Mesendoderm (in vitro differentiated cells): ENCODE measurements around the gene HIGD1C.
A peak's percentile ranks its signal among the peaks of the same experiment; 100 is the strongest.

Source experiments
- DNase-seq: peaks from one replicate; pipeline ENCODE4 v3.0.0; 2013
- H2AK5ac ChIP-seq: 2 replicates; pipeline ENCODE4 v1.6.1; 2013; ENCODE audit warnings: low read length, inconsistent platforms
- H2BK120ac ChIP-seq: 2 replicates; pipeline ENCODE4 v1.6.1; 2013; ENCODE audit warnings: low read depth, mild to moderate bottlenecking, low read length, moderate library complexity, mixed read lengths
- H2BK15ac ChIP-seq: replicated peaks from 2 replicates; pipeline ENCODE4 v1.6.1; 2013; ENCODE audit warnings: low read depth, mild to moderate bottlenecking, moderate library complexity
- H2BK5ac ChIP-seq: 2 replicates; pipeline ENCODE4 v1.6.1; 2013; ENCODE audit warnings: low read length, inconsistent platforms
- H3K18ac ChIP-seq: 2 replicates; pipeline ENCODE4 v1.6.1; 2013; ENCODE audit warnings: mild to moderate bottlenecking, low read length, mixed read lengths
- H3K23ac ChIP-seq: one replicate; pipeline ENCODE4 v1.6.1; 2013; ENCODE audit warnings: low read length
- H3K27ac ChIP-seq: 2 replicates; pipeline ENCODE4 v1.5.1; 2013; ENCODE audit warnings: low read depth, mild to moderate bottlenecking, inconsistent platforms, low read length, moderate library complexity
- H3K27me3 ChIP-seq: 2 replicates; pipeline ENCODE4 v1.6.1; 2013; ENCODE audit warnings: low read length, control low read depth, mild to moderate bottlenecking, inconsistent platforms; ENCODE audit not compliant: insufficient read depth, poor library complexity
- H3K36me3 ChIP-seq: 2 replicates; pipeline ENCODE4 v1.6.1; 2013; ENCODE audit warnings: low read length, inconsistent platforms; ENCODE audit not compliant: control insufficient read depth, insufficient read depth
- H3K4ac ChIP-seq: one replicate; pipeline ENCODE4 v1.6.1; 2013; ENCODE audit warnings: low read depth, mild to moderate bottlenecking, low read length, moderate library complexity
- H3K4me1 ChIP-seq: 2 replicates; pipeline ENCODE4 v1.6.1; 2013; ENCODE audit warnings: low read depth, low read length, inconsistent platforms; ENCODE audit not compliant: control insufficient read depth
- H3K4me2 ChIP-seq: 2 replicates; pipeline ENCODE4 v1.6.1; 2013; ENCODE audit warnings: low read length
- H3K4me3 ChIP-seq: 2 replicates; pipeline ENCODE4 v1.5.1; 2013; ENCODE audit warnings: mild to moderate bottlenecking, low read length
- H3K56ac ChIP-seq: one replicate; pipeline ENCODE4 v1.6.1; 2013; ENCODE audit warnings: low read length
- H3K79me1 ChIP-seq: 2 replicates; pipeline ENCODE4 v1.6.1; 2013; ENCODE audit warnings: low read length, inconsistent platforms
- H3K79me2 ChIP-seq: 2 replicates; pipeline ENCODE4 v1.6.1; 2013; ENCODE audit warnings: mild to moderate bottlenecking, low read length; ENCODE audit not compliant: control insufficient read depth, insufficient read depth
- H3K9ac ChIP-seq: 2 replicates; pipeline ENCODE4 v1.6.1; 2013; ENCODE audit warnings: low read length, inconsistent platforms
- H4K5ac ChIP-seq: one replicate; pipeline ENCODE4 v1.6.1; 2013; ENCODE audit warnings: low read length
- H4K8ac ChIP-seq: one replicate; pipeline ENCODE4 v1.6.1; 2013; ENCODE audit warnings: low read depth, mild to moderate bottlenecking, control low read depth, low read length, moderate library complexity
- WGBS: extraction: QIAGEN DNeasy Blood & Tissue Kit; methylation state at CpG from one replicate; pipeline ENCODE4 v1.1.7; 2013; ENCODE audit warnings: low lambda C conversion rate, missing lambda C conversion rate; ENCODE audit not compliant: insufficient coverage; ENCODE audit errors: extremely low coverage; 5-methylcytosine and 5-hydroxymethylcytosine counted together

The HIGD1C gene

DNA sequence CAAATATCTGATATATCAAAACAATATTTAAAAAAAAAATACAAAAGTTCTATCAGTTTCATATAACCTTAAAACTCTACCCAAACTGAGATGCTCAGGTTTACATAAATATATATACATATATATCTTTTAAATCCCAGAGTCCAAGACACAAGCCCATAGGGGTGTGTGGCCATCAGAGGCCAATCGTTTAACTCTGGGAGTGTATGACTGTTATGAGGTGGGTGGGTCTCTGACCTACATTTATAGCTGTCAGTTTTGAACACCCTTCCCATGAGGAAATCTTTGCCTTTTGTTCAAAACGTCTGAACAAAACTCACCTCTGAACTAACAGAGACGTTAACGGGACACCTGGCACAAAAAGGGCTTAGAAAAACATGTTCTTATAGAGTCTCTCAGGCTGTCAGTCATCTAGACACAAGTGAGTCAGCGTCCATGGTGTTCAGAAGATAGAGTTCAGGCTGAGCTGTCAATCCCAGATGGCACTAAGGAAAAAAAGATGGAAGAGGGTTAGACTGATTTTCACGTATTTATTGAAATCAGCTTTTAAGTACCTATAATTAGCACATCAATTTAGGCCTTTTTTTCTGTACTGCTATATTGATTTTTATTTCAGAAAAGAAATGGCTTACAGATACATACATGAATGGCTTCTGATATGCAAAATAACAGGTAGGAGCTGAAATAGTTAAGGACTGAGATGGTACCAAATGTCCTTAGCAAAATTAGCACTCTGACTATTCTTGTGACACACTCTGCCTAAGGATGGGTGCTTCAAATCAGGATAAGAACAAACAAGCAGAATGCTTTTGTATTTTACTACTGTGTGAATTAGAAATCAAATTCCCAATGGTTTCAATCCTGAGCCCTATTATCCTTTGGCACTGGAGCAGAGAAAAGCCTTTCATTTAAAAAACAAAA is 29.2 kb downstream of the HIGD1C start:
- H4K8ac ChIP-seq, result no peak overlapping the region
- H3K9ac ChIP-seq, result no peak overlapping the region
- no peak for DNase-seq

DNA sequence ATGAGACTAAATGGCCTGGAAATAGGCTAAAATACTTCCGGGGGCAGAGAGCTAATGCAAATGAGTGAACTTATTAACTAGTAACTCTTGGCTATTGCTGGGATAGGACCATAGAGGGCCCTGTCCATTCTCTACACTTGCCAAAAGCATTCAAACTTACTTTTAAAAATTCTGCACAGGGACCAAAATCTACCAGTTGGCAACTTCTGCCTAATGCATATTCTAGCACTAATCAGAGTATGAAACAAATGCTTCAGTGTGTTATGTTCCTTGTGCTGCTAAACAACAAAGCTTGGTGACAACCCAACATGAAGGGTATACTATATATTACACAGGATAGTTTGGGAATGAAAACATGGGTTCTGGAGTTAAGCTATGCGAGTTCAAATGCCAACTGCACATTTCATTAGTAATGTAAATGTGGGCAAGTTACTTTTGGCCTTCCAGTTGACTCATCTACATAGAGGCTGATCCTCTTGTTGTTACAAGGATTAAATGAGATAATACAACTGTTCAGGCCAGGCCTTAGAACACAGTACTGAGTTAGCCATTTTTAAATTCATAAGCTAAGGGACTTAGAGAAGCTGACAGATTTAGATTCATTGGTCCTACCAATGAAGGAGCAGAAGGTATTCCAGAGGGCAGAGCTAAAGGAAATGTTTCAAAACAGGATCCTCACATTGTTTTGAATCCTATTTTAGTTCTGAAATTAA is 32.4 kb downstream of the HIGD1C start:
- Histone ChIP-seq H3K4me2 (no peak overlapping the region), H3K9ac (no peak overlapping the region), H2BK15ac (no peak overlapping the region), H3K18ac (no peak overlapping the region), H4K5ac (no peak overlapping the region), H2BK120ac (no peak overlapping the region), H3K56ac (no peak overlapping the region), H3K4ac (no peak overlapping the region), H3K23ac (no peak overlapping the region), H3K27me3 (no peaks in the 10 kb centered on the region), H3K79me1 (no peaks in the 10 kb centered on the region), H3K27ac (no peak overlapping the region), H4K8ac (no peak overlapping the region), H3K36me3 (peaks cover 2% of the 10 kb centered on the region), H2BK5ac (no peak overlapping the region), H2AK5ac (no peak overlapping the region), H3K4me1 (no peaks in the 10 kb centered on the region), H3K4me3 (no peak overlapping the region), H3K79me2 (no peaks in the 10 kb centered on the region)
- no peak for DNase-seq
- WGBS, result no CpG with 5 or more reads among the region's 2 CpGs

More for the DNA sequence above, 29.2 kb downstream of the HIGD1C start:
- no peak overlapping the region for H4K5ac ChIP-seq
- H3K23ac ChIP-seq, result no peak overlapping the region
- H3K4ac ChIP-seq, result no peak overlapping the region
- H3K36me3 ChIP-seq, result no peaks in the 10 kb centered on the region
- no peaks in the 10 kb centered on the region for H3K79me1 ChIP-seq
- no peak overlapping the region for H2BK15ac ChIP-seq
- no peaks in the 10 kb centered on the region for H3K27me3 ChIP-seq
- no peak overlapping the region for H2BK120ac ChIP-seq
- no peak overlapping the region for H2BK5ac ChIP-seq
- WGBS, result no CpG with 5 or more reads among the region's 6 CpGs
- no peak overlapping the region for H3K18ac ChIP-seq
- no peaks in the 10 kb centered on the region for H3K4me1 ChIP-seq
- no peak overlapping the region for H2AK5ac ChIP-seq
- H3K79me2 ChIP-seq, result no peaks in the 10 kb centered on the region
- no peak overlapping the region for H3K56ac ChIP-seq
- no peak overlapping the region for H3K4me2 ChIP-seq
- H3K4me3 ChIP-seq, result no peak overlapping the region
- no peak overlapping the region for H3K27ac ChIP-seq

DNA sequence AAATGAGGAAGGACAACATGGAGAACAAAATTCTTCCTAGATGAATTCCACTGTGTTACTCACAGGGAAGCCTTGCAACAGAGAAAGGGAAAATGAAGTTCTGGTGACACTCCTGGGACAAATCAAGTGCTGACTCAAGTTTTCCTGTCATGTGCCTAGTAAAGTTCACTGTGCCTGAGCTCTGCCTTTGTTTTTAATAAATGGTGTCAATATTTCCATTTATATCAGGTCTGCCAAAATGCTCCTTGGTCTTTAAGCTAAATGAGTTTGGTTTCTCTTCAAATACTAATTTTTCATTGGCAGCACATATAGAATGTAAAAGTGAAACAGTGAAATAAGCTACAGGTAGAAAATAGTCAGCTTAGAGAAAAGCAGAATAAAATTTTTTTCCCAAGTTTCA is 33.0 kb downstream of the HIGD1C start:
- Histone ChIP-seq H3K4me2 (no peak overlapping the region), H2BK5ac (no peak overlapping the region), H3K79me2 (no peaks in the 10 kb centered on the region), H2AK5ac (no peak overlapping the region), H3K27me3 (no peaks in the 10 kb centered on the region), H2BK15ac (no peak overlapping the region), H3K4me3 (no peak overlapping the region), H4K8ac (no peak overlapping the region), H3K18ac (no peak overlapping the region), H3K79me1 (no peaks in the 10 kb centered on the region), H3K23ac (no peak overlapping the region), H3K27ac (no peak overlapping the region), H3K4ac (no peak overlapping the region), H2BK120ac (no peak overlapping the region), H3K36me3 (peaks cover 2% of the 10 kb centered on the region), H3K56ac (no peak overlapping the region), H4K5ac (no peak overlapping the region), H3K4me1 (no peaks in the 10 kb centered on the region), H3K9ac (no peak overlapping the region)
- DNase-seq, result no peak

GRCh38 chr12:50986966-50987737 is 34.8 kb downstream of the HIGD1C start:
- H4K8ac ChIP-seq, result no peak overlapping the region
- no peaks in the 10 kb centered on the region for H3K27me3 ChIP-seq
- H3K4ac ChIP-seq, result no peak overlapping the region
- no peak overlapping the region for H3K4me2 ChIP-seq
- H3K9ac ChIP-seq, result no peak overlapping the region
- H3K18ac ChIP-seq, result no peak overlapping the region
- H3K79me2 ChIP-seq, result no peaks in the 10 kb centered on the region
- no peak overlapping the region for H2BK15ac ChIP-seq
- H3K79me1 ChIP-seq, result no peaks in the 10 kb centered on the region
- no peak overlapping the region for H4K5ac ChIP-seq
- no peak overlapping the region for H3K23ac ChIP-seq
- H2BK5ac ChIP-seq, result no peak overlapping the region
- H2AK5ac ChIP-seq, result no peak overlapping the region
- no peak overlapping the region for H3K4me3 ChIP-seq
- H3K36me3 ChIP-seq, result peaks cover 8% of the 10 kb centered on the region
- no CpG with 5 or more reads among the region's 8 CpGs for WGBS
- peak; percentile 78 for DNase-seq
- H2BK120ac ChIP-seq, result no peak overlapping the region
- H3K27ac ChIP-seq, result peak overlapping the region; percentile 31
- H3K4me1 ChIP-seq, result no peaks in the 10 kb centered on the region
- no peak overlapping the region for H3K56ac ChIP-seq

DNA sequence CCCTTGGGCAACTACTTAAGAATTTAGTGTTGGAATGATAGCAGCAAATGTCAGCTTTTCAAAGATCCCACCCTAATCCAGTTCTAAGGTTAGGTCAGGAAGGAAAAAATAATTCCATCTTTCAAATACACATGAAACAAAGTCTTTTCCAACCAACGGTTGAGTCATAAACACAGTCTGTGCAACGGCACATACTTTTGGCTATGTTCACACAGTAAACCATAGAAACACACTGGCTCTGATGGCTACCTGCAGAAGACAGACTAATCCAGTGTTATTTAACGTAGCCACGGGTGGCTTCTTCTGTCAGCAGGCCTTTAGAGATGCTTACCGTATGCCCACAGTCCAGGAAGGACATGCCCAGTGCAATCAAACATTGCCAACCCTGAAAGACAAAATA is 35.7 kb downstream of the HIGD1C start:
- WGBS, result no CpG with 5 or more reads among the region's 5 CpGs
- Histone ChIP-seq H3K9ac (no peak overlapping the region), H3K27me3 (no peaks in the 10 kb centered on the region), H3K18ac (no peak overlapping the region), H3K4me3 (no peak overlapping the region), H3K79me2 (no peaks in the 10 kb centered on the region), H3K27ac (no peak overlapping the region), H4K8ac (no peak overlapping the region), H2BK5ac (no peak overlapping the region), H3K56ac (no peak overlapping the region), H2BK15ac (no peak overlapping the region), H3K23ac (no peak overlapping the region), H3K4ac (no peak overlapping the region), H4K5ac (no peak overlapping the region), H2AK5ac (no peak overlapping the region), H3K4me2 (no peak overlapping the region), H3K4me1 (no peaks in the 10 kb centered on the region), H2BK120ac (no peak overlapping the region), H3K36me3 (peaks cover 8% of the 10 kb centered on the region), H3K79me1 (no peaks in the 10 kb centered on the region)
- DNase-seq, result no peak
